NCI-H460 (cell line): ENCODE results near the gene TCF7L2. TPM values are rescaled to one million over a fixed set of nuclear protein-coding genes. Genes with fewer than 3 reads are reported as not detected.

Source experiments
- DNase-seq: peaks from one replicate; pipeline ENCODE4 v3.0.0-alpha.2; 2016; ENCODE audit warnings: low read depth; ENCODE audit errors: extremely low read depth
- total RNA-seq: library from RNA; depleted of rRNA; stranded (reverse); fragments of >200 nt; shearing (Covaris generic); gene quantifications from 2 replicates; pipeline ENCODE4 v1.2.3, GENCODE V29; 2014

The TCF7L2 gene
- total RNA-seq, 1 experiment from 2014 or later = 11.1 TPM

DNA sequence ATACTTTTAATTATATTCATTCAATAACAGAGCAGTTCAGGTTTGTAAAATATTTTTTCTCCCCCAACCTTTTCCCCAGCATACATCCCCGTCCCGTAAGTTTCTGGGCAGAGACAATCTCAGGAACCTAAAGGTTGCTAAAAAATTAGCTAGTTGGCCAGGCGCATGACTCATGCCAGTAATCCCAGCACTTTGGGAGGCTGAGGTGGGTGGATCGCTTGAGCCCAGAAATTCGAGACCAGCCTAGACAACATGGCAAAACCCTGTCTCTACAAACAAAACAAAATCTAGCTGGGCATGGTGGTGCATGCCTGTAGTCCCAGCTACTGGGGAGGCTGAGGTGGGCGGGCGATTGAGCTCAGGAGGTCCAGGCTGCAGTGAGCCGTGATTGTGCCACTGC is 40.2 kb downstream of the TCF7L2 start:
- DNase-seq = no peak

DNA sequence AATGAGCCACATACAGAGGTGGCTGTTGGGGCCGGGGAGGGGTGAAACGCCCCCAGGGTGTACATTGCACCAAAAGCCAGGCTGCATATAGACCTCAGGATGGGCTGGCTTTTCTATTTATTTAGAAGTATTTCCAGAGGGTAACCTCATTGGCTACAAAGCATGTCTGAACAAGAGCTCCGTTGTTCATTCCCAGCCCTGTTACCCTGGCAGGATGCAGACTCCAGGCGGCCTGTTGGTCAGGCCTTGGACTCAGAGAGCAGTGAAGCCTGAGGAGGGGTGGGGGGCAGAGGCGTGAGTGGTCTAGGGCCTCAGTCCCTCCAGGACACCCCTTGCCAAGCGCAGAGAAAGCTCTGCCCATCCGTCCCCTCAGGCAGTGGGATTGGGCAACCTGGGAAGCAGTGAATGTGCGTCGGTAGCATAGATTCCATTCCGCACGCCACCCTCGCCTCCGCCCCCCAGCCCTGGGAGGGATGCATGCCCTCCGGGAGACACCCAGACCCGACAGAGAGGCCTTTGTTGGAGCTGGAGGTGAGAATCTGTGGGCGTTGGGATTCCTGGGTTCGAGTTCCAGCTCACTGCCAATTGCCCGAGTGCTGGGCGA is 41.9 kb downstream of the TCF7L2 start:
- no peak for DNase-seq

DNA sequence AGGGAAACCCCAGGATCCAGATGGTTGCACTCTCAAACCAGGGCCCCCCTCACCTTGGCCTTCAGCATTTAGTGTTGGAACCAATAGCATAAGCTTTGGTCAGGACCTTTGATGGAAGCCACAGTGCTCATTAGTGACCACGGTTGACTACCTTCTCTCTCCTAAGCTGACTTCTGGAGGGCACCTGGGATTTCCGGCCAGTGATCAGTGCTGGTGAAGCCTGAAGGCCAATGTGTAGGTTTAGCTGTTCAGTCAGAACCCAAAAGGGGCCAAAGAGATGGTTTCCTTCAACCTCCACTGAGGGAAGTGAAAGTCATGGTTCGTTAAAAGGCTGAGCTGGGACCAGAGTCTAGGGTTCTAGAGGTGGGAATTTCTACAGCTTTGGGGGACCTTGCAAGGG is 46.4 kb downstream of the TCF7L2 start:
- no peak for DNase-seq

DNA sequence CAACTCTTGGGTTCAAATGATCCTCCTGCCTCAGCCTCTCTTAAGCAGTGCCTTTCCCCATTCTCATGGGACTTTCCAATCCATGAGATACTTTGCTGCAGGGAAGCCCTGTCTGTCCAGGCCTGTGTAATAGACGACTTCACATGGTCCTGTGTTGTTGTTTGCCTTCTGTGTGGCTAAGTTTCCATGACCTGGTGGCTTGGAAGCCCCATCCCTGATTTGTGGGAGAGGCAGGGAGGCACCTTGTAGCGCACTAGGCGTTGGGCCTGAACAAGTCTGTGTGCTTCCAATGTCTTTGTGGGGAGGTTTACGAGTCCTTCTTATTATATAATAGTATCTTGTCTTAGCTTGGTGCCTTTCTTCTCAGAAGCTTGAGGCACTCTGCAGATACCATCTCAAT is 49.1 kb downstream of the TCF7L2 start:
- DNase-seq = no peak

DNA sequence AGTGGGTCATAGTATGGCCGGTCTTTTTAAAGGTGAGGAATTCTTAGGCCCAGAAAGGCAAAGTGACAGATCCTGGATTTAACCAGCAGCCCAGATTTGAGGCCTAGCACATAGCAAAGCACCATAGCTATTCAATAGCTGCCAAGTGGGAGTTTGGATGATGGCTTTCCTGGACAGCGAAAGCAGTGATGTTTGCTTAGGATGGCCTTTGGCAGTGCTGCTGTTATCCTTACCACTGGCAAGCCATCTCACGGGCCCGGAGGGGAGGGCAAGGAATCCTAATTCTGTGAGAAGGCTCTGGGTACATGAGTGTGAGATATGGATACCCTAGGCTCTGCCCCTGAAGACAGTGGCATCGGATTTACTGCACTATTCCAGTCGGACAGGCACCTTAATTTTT is 50.4 kb downstream of the TCF7L2 start:
- no peak for DNase-seq

DNA sequence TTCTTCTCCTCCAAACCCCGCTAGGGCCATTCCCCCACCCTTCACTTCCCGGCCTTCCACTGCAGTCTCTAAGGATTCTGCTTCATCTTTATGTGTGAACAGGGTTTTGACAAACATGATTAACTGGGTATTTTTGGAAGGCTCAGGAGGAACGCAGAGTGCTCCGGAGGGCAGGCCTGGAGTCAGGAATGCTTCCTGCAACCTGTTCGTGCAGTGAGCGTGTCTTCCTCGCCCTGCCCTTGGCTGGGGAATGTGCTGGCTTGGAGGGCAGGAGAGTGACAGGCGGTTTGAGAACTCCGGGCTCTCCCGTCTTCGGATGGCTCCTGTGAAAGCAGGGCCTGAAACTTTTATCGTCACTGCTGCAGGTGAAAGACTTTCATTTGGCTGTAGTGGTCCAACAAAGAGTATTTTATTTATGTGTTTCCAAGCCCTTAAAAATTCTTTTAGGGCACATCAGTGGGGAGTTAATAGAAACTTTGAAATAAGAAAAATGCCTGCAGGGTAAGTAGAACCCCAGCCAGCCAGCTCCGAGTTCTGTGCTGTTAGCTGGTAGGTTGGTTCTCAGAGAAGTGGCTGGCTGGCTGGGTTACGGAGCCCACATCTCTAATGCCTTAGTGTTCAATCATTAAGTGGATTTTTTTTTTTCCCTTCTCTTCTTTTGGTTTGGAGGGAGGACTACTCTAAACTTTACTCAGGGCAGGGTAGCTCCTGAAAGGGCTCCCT is 51.0 kb downstream of the TCF7L2 start:
- DNase-seq = no peak

DNA sequence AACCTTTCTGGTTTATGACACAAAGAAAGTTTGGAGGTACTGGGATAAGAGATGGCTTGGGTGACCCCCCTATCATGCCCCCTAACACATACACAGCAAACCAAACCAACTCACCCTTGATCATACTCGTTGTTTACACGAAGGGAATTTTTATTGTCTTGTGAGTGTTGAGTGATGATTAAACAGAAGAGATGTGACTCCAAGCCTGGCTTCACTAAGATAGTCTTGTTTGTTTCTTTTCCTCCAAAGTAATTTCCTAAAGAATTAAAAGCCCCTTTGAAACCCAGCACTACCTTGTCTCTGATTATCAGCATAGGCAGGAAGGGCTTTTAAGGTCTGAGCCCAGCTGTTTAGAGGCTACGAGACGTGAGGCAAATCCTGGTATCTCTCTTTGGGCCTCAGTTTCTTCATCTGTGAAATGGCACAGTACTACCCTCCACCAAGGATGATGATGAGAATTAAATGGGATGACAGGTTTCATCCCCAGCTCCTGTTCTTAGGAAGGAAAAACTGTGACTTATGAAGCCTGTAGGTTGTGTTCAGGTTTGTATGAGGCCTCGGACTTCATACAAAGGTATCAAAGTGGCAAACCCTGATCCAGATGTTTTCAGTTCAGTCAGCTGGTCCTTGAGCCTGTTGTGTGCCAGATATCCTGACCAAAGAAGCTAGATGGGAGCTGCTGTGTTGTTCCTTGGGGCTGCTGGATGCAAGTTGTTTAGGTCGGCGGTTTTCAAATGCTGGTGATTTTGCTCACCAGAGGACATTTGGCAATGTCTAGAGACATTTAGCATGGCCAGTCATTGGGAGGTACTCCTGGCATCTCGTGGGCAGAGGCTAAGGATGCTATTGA is 51.8 kb downstream of the TCF7L2 start:
- DNase-seq = no peak

DNA sequence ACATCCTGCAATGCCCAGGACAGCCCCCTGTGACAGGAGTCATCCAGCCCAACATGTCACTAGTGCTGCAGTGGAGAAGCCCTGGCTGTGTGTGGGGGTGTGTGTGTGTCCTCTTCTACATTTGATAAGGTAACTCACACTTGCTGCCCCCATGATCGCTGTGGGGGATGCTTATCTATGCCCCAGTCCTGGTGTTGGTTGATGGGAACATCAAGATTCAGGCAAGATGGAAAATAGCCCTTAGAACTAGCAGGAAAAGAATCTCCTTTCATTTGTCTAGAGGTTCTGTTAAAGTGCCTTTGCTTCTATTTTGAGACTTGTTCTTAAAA is 52.4 kb downstream of the TCF7L2 start:
- no peak for DNase-seq

DNA sequence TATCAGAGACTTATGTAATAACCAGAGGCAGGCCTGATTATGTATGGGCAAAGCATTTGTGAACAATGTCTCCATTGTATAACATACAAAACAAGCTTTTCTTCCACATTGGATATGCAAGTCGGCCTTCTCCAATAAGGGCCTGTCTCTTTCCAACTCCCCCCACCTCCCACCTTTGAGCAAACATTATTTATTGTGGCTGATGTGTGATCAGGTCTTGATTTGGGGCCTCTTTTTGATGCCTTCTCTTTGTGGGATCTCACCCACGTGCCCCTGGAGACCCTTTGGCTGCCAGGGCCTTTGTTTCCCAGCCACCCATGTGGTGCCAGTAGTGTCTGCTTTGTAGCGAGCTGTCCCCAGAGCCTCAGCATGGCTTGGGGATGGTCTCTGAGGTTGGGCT is 53.0 kb downstream of the TCF7L2 start:
- DNase-seq = no peak

DNA sequence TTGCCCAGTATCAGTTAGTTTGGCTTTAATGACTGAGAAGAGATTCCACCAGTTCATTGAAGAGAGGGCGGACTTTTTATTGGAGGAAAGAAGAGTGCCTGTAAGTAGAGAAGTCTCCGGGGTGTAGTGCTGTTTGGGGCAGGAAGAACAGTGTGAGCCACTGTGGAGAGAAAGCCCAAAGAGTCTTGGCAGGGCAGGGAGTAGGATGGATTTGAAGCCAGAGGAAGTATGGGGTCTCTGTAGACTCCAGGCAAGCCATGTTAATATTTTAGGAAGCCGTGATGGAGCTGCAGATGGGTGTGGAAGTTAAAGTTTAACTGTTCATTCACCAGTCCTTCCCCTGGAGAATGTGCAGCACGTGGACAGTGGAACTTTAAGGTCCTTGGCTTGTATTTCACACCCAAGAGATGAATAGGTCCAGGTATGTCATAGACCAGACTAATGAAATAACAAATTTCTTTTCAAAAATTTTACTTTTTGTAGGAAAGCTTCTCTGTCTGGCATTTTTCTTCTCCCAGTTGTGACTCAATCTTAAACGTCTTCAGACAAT is 54.1 kb downstream of the TCF7L2 start:
- no peak for DNase-seq

DNA sequence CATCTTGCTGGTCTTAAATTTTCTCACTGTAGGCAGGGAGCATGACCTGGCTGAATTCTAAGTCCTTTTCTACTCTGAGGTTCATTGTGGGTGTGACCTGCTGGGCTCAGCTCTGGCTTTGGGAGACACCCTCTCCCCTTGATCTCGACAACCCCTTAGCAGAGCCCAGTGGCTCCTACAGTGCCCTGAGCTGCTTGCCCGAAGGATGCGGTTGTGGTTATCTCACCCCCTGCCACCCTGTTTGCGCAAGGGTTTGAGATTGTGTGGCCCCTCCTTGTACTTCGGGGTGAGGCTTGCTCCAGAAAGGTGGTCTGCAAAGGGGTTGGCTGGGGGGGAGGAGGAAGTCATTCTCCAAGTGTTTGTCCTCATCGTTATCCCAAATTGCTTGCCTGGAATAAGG is 55.3 kb downstream of the TCF7L2 start:
- no peak for DNase-seq

DNA sequence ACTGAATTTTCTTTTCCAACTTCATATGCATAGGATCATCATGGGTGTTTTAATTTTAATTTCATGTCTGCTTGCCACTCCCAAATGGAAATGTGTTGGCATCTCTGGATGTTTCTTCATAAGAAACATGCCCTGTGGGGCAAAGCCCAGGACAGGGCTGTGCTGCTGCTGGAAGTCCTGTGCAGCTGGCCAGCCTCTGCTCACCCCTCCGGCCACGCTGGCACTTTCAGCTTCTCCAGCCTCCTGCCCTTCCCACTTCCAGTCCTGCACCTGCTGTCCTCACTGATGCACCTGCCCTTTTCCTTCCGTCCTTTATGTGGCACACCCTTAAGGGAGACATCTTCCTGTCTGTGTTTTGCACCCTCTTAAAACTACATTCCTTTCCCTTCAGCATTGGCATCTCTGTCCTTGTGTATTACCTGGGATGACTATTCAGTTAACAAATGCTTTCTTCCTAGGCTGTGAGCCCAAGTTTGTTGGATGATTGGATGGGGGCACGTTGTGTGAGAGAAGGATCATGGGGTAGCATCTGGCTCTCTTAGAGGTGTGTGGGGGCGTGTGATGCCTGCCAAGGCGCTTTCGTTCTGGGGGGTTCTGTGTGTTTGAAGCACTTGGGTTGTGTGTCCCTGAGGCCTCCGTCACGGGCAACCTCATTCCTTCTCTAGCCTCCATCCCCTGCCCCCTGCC is 56.8 kb downstream of the TCF7L2 start:
- DNase-seq = no peak

DNA sequence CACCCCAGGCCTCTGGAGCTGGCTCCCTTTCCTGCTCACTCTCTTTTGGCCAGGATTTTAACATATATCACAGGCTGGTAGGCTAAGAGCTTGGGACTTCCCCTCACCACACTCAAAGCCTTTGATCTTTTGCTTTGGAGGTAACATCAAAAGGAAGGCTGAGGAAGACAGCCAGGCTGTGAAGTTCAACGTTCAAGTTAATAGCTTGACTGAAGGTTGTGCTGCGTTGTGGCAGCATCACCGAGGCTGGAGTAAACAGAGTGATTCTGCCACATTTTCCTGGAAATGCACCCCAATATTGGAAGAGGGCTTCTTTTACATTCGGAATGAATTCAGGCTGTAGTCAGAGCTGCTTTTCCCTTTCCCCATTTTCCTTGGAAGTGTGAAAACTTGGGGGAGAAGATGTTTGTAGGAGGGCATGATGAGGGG is 57.3 kb downstream of the TCF7L2 start:
- DNase-seq = no peak

DNA sequence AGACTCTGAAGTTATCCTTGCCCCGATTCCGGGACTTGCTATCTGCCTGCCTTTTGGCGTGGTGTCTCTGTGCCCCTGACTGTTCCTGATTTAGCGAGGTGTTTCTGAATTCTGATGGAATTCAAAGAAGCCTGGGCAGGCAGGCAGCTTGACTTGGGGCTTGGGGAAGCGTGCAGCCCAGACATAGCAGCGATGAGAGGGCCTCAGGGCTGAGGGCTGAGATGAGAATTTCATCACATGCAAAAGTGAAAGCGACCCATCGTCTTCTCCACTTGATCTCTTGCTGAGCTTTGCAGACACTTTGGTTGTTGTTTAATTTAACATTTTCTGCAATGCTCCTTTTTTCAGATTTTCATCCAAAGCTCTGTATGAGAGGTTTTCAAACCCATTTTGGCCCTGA is 57.8 kb downstream of the TCF7L2 start:
- DNase-seq = no peak

DNA sequence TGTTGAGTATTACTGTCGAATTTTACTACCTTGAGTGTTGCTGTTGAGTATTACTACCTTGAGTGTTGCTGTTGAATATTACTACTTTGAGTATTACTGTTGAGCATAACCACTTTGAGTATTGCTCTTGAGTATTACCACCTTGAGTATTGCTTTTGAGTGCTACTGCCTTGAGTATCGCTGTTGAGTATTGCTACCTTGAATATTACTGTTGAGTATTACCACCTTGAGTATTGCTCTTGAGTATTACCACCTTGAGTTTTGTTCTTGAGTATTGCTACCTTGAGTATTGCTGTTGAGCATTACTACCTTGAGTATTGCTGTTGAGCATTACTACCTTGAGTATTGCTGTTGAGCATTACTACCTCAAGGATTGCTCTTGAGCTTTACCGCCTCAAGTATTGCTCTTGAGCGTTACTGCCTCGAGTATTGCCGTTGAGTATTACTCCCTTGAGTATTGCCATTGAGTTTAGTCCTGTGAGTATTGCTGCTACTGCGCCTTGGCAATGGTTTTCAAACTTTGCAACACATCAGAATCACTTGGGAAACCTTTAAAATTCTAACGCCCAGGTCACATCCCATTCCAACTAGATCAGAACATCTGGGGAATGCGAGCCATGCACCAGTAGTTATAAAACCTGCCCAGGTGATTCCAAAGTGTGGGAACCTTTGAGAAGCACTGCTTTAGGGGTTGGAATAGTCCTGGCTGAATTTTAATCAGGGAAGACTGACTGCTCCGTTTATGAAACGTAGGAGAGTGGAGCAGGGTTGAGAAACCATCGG is 61.7 kb downstream of the TCF7L2 start:
- no peak for DNase-seq

DNA sequence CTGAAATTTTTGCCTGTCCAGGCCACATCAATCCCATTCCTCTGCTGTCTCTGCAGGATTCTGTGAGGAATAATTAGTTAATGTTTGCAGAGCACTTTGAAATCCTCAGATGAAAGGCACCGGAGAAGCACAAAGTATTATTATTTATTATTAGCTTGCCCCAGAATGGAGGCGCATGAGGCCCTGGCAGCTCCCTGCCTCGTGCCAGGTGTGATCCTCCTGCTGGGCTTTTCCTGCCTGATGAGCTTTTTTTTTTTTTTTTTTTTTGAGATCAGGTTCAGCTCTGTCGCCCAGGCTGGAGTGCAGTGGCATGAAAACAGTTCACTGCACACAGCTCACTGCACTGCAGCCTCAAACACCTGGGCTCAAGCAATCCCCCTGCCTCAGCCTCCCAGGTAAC is 65.2 kb downstream of the TCF7L2 start:
- DNase-seq = no peak

DNA sequence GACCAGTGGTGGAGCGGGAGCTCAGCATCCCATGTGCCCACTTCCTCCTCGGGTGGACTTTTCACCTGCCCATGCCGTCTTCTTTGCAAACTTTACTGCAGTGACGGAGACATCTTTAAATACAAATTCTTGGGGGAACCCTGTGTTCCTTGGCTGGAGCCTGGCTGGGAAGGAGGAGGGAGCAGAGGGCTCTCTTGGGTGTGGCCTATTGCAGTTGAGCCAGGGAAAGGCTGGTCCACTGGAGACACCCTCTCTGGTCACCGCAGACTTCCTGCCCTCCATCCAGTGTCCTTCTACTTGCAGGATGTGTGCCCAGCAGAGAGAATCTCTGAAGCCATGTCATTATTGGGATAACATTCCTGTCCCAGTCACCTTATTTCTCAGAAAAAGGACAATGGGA is 67.3 kb downstream of the TCF7L2 start:
- DNase-seq = no peak

DNA sequence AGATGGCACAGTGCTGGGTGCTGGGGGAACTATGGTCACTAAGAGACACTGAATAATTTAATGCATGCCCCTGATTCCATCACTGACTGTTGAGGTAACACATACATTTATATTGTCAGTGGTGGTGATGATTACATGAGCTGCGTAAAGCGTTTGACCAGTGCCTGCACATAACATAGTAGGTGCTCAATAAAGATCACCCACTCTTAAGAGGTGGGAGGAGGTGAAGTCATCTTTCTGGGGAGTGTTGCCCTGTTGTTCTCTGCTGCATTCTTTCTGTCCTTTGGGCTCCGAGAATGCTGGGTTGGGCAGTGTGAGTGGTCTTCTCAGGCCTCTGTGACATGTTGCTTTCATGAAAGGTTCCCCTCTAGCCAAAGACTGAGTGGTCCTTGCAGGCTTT is 68.0 kb downstream of the TCF7L2 start:
- DNase-seq = no peak

DNA sequence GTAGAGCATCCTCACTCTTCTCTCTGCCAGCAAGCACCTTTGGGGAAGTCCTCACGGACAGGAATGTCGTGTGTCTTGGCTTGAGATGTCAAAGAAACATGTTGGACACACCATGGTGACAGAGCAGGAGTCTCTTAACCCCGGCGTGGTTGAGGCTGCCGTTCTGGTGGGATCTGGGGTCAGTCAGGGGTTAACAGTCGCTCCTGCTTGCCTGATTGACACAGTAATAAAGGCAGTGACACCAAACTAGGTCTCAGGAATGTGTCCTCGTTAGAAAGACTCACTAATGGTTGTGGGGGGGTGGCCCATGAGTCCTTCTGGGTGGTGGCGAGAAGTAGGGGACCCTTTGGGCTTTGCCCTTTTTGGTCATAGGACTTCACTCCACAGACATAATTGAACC is 69.0 kb downstream of the TCF7L2 start:
- no peak for DNase-seq
